Chondrocyte (in vitro differentiated cells): ENCODE measurements around the gene FFAR2. TPM values are rescaled to one million over a fixed set of nuclear protein-coding genes. Genes with fewer than 3 reads are reported as not detected.
A peak's percentile ranks its signal among the peaks of the same experiment; 100 is the strongest.

Experiments used
- DNase-seq: peaks from one replicate; pipeline ENCODE4 v3.0.0; 2021; ENCODE audit warnings: mixed read lengths, low spot score
- H3K27ac Mint-ChIP-seq: one replicate; pipeline ENCODE4 v1.8.0; 2021; ENCODE audit warnings: mild to moderate bottlenecking, moderate library complexity, mixed read lengths; ENCODE audit not compliant: unreplicated experiment
- H3K27me3 Mint-ChIP-seq: 2 replicates; pipeline ENCODE4 v1.8.0; 2021; ENCODE audit warnings: low read depth, mixed read lengths
- H3K36me3 Mint-ChIP-seq: 2 replicates; pipeline ENCODE4 v1.8.0; 2021; ENCODE audit warnings: low read depth, mixed read lengths
- H3K4me1 Mint-ChIP-seq: 2 replicates; pipeline ENCODE4 v1.8.0; 2021; ENCODE audit warnings: low read depth, mild to moderate bottlenecking, mixed read lengths
- H3K4me3 Mint-ChIP-seq: one replicate; pipeline ENCODE4 v1.8.0; 2021; ENCODE audit warnings: mild to moderate bottlenecking, moderate library complexity, mixed read lengths; ENCODE audit not compliant: unreplicated experiment
- H3K9me3 Mint-ChIP-seq: 2 replicates; pipeline ENCODE4 v1.8.0; 2021; ENCODE audit warnings: low read depth, mixed read lengths
- total RNA-seq: library from RNA; stranded (reverse); gene quantifications from 3 replicates; pipeline ENCODE4 v1.2.1, GENCODE V29; 2021
- TF ChIP-seq, protein P1 (sequence below): fragments of 200-600 bp; sonication (generic); IDR thresholded peaks from 2 replicates; pipeline ENCODE4 v1.5.0; 2021; ENCODE audit warnings: antibody characterized with exemption, mild to moderate bottlenecking, moderate library complexity

Gene FFAR2
- total RNA-seq, 1 donor from 2014 or later = not detected

DNA sequence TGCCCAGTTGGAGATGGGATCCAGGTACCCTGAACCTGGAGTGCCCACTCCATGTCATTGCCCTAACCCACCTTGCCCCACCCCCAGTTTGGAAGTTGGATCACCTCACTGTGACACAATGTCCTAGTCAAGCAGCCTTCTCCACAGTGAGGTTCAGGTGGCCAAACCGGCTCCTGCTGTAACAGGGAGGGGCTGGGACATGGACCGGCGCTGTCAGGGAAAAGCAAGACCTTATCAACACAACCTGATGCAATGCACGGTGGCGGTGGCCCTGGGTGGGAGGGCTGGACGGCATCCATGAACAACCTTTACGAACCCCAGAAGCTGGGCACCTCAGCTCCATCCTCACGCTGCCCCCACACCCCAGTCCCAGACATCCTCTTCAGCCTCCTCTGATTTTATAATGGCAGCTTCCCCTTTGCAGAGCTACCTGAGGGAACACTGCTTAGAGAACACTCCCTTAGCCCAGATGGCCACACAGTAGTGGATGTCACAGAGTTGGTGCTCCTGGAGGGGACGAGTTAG lies 43.8 kb downstream of the FFAR2 start:
- Mint-ChIP-seq H3K4me1 (peaks cover 5% of the 10 kb centered on the region), H3K4me3 (no peak overlapping the region), H3K9me3 (no peaks in the 10 kb centered on the region), H3K27me3 (peaks cover 53% of the 10 kb centered on the region), H3K36me3 (no peaks in the 10 kb centered on the region), H3K27ac (no peak overlapping the region)
- TF ChIP-seq, protein P1, sequence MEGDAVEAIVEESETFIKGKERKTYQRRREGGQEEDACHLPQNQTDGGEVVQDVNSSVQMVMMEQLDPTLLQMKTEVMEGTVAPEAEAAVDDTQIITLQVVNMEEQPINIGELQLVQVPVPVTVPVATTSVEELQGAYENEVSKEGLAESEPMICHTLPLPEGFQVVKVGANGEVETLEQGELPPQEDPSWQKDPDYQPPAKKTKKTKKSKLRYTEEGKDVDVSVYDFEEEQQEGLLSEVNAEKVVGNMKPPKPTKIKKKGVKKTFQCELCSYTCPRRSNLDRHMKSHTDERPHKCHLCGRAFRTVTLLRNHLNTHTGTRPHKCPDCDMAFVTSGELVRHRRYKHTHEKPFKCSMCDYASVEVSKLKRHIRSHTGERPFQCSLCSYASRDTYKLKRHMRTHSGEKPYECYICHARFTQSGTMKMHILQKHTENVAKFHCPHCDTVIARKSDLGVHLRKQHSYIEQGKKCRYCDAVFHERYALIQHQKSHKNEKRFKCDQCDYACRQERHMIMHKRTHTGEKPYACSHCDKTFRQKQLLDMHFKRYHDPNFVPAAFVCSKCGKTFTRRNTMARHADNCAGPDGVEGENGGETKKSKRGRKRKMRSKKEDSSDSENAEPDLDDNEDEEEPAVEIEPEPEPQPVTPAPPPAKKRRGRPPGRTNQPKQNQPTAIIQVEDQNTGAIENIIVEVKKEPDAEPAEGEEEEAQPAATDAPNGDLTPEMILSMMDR = no peak
- no peak for DNase-seq

- H3K27ac Mint-ChIP-seq = no peak overlapping the region
- TF ChIP-seq, protein P1 = no peak
- H3K36me3 Mint-ChIP-seq = no peaks in the 10 kb centered on the region
- no peaks in the 10 kb centered on the region for H3K9me3 Mint-ChIP-seq
- H3K4me1 Mint-ChIP-seq = peaks cover 5% of the 10 kb centered on the region
- peaks cover 50% of the 10 kb centered on the region for H3K27me3 Mint-ChIP-seq
- no peak overlapping the region for H3K4me3 Mint-ChIP-seq
- DNase-seq = no peak
These were observed 45.9 kb downstream of the FFAR2 start for GRCh38 chr19:35493971-35494370.

- no peak for DNase-seq
- Mint-ChIP-seq H3K9me3 (no peaks in the 10 kb centered on the region), H3K36me3 (no peaks in the 10 kb centered on the region), H3K4me1 (peaks cover 5% of the 10 kb centered on the region), H3K27ac (no peak overlapping the region), H3K4me3 (no peak overlapping the region), H3K27me3 (peaks cover 42% of the 10 kb centered on the region)
- TF ChIP-seq, protein P1 = peak; percentile 91
These were observed 47.3 kb downstream of the FFAR2 start for GRCh38 chr19:35495107-35496064.

DNA sequence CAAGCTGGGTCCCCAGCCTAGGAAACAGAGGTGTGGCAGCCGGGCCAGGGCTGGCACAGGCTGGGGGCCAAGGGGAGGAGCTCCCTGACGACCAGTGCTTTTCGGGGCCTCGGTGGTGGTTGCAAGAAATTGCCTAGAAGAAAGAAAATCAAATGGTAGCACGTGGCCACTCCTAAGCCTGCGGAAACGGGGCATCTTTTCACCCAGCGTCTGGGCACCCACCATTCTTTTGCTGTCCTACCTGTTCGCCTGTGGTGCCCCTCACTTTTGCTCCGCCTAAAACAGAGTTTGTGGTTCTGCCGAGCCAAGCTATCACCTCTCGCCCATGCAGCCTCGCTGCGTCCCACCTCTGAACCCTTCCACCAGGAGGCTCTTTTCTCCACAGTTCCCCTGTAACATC lies 49.3 kb downstream of the FFAR2 start:
- TF ChIP-seq, protein P1 = no peak
- DNase-seq = no peak
- H3K27ac Mint-ChIP-seq = no peak overlapping the region
- H3K36me3 Mint-ChIP-seq = no peaks in the 10 kb centered on the region
- no peak overlapping the region for H3K4me3 Mint-ChIP-seq
- peaks cover 5% of the 10 kb centered on the region for H3K4me1 Mint-ChIP-seq
- H3K9me3 Mint-ChIP-seq = no peaks in the 10 kb centered on the region
- H3K27me3 Mint-ChIP-seq = peaks cover 37% of the 10 kb centered on the region

- DNase-seq = no peak
- H3K4me1 Mint-ChIP-seq = peaks cover 5% of the 10 kb centered on the region
- no peak overlapping the region for H3K27ac Mint-ChIP-seq
- no peaks in the 10 kb centered on the region for H3K9me3 Mint-ChIP-seq
- H3K27me3 Mint-ChIP-seq = peaks cover 34% of the 10 kb centered on the region
- no peaks in the 10 kb centered on the region for H3K36me3 Mint-ChIP-seq
- H3K4me3 Mint-ChIP-seq = no peak overlapping the region
- TF ChIP-seq, protein P1 = no peak
These were observed 50.2 kb downstream of the FFAR2 start for GRCh38 chr19:35498220-35498619.
